ENCODE data around the gene ALDOC. TPM values are rescaled to one million over a fixed set of nuclear protein-coding genes. Genes with fewer than 3 reads are reported as not detected.
"Not testable (repeated sequence)": the region's sequence is repeated elsewhere in the genome, so short reads cannot be mapped to it uniquely, and the experiment has no call there.

ALDOC gene
- polyA plus RNA-seq, 1 donor (not counting 4 experiments of a cell fraction or from before 2014, with no cell fraction given): 32.5 TPM

GRCh38 chr17:28577466-28577824 is 750 bp upstream of the ALDOC start:
- no peak for FAIRE-seq
- H3K27me3 ChIP-seq (ENCODE audit: control insufficient read depth, extremely low read depth, insufficient read depth, low read length): no peaks in the 10 kb centered on the region
- dilution Hi-C loops (cut with MboI; ENCODE audit: extremely low pct_ligation_motif_present, low sequenced_read_pairs): no loop called here
- no peak overlapping the region for H3K27ac ChIP-seq (ENCODE audit: control insufficient read depth, insufficient read depth, low read length)
- DNase-seq (ENCODE audit: low read depth, low spot score): no peak
- H4K20me1 ChIP-seq (ENCODE audit: control insufficient read depth, extremely low read depth, insufficient read depth, low read length): no peaks in the 10 kb centered on the region
- peaks cover 12 to 35% of the 10 kb centered on the region in 2 experiments for H3K36me3 ChIP-seq (ENCODE audit: control insufficient read depth in 2 of 2, extremely low read depth in 1 of 2, insufficient read depth in 2 of 2, low read length in 2 of 2)
- H3K9ac ChIP-seq (ENCODE audit: control insufficient read depth, extremely low read depth, insufficient read depth, low read length): no peak overlapping the region
- H3K9me3 ChIP-seq (ENCODE audit: control insufficient read depth, low read depth, low read length): no peaks in the 10 kb centered on the region
- no peaks in the 10 kb centered on the region for H3K79me2 ChIP-seq (ENCODE audit: control insufficient read depth, insufficient read depth, low read length)
- H3K9me1 ChIP-seq (ENCODE audit: control insufficient read depth, extremely low read depth, insufficient read depth, low read length): no peaks in the 10 kb centered on the region
- no peak overlapping the region for H3K4me3 ChIP-seq (ENCODE audit: control insufficient read depth in 2 of 3, extremely low read depth in 1 of 3, insufficient read depth in 2 of 3, low read depth in 1 of 3, low read length in 3 of 3)
- H2AFZ ChIP-seq (ENCODE audit: control insufficient read depth, low read length): no peak overlapping the region
- TF ChIP-seq EZH2 (IDR thresholded peaks at IDR 0.05; ENCODE audit: low read length) (no peak), CTCF (optimal IDR thresholded peaks at IDR 0.05 in 1 of 3, IDR thresholded peaks at IDR 0.05 in 1 of 3, conservative IDR thresholded peaks at IDR 0.05 in 1 of 3; ENCODE audit: extremely low read depth in 1 of 3, insufficient read depth in 2 of 3, low read length in 3 of 3) (no peak)
- H3K4me1 ChIP-seq (ENCODE audit: control insufficient read depth, extremely low read depth, insufficient read depth, low read length): peaks cover 7% of the 10 kb centered on the region
- no peak overlapping the region for H3K4me2 ChIP-seq (ENCODE audit: control insufficient read depth, extremely low read depth, insufficient read depth, low read depth, low read length)

GRCh38 chr17:28576016-28576415 is 679 bp downstream of the ALDOC start:
- H4K20me1 ChIP-seq (ENCODE audit: control insufficient read depth, extremely low read depth, insufficient read depth, low read length); H3K79me2 ChIP-seq (ENCODE audit: control insufficient read depth, insufficient read depth, low read length); H3K9me1 ChIP-seq (ENCODE audit: control insufficient read depth, extremely low read depth, insufficient read depth, low read length); H2AFZ ChIP-seq (ENCODE audit: control insufficient read depth, low read length); H3K27ac ChIP-seq (ENCODE audit: control insufficient read depth, insufficient read depth, low read length); H3K9me3 ChIP-seq (ENCODE audit: control insufficient read depth, low read depth, low read length); FAIRE-seq; H3K4me3 ChIP-seq (ENCODE audit: control insufficient read depth in 2 of 3, extremely low read depth in 1 of 3, insufficient read depth in 2 of 3, low read depth in 1 of 3, low read length in 3 of 3); dilution Hi-C loops (cut with MboI; ENCODE audit: extremely low pct_ligation_motif_present, low sequenced_read_pairs); H3K9ac ChIP-seq (ENCODE audit: control insufficient read depth, extremely low read depth, insufficient read depth, low read length); H3K27me3 ChIP-seq (ENCODE audit: control insufficient read depth, extremely low read depth, insufficient read depth, low read length); DNase-seq (ENCODE audit: low read depth, low spot score): not testable (repeated sequence)
- H3K4me2 ChIP-seq (ENCODE audit: control insufficient read depth, extremely low read depth, insufficient read depth, low read depth, low read length): peak overlapping the region; percentile 25
- H3K36me3 ChIP-seq (ENCODE audit: control insufficient read depth in 2 of 2, extremely low read depth in 1 of 2, insufficient read depth in 2 of 2, low read length in 2 of 2): peaks cover 12 to 28% of the 10 kb centered on the region in 2 experiments
- H3K4me1 ChIP-seq (ENCODE audit: control insufficient read depth, extremely low read depth, insufficient read depth, low read length): peaks cover 15% of the 10 kb centered on the region

- H4K20me1 ChIP-seq (ENCODE audit: control insufficient read depth, extremely low read depth, insufficient read depth, low read length): no peaks in the 10 kb centered on the region
- H3K4me2 ChIP-seq (ENCODE audit: control insufficient read depth, extremely low read depth, insufficient read depth, low read depth, low read length): no peak overlapping the region
- FAIRE-seq (no peak), DNase-seq (ENCODE audit: low read depth, low spot score) (no peak)
- no peak overlapping the region for H2AFZ ChIP-seq (ENCODE audit: control insufficient read depth, low read length)
- peaks cover 20% of the 10 kb centered on the region for H3K4me1 ChIP-seq (ENCODE audit: control insufficient read depth, extremely low read depth, insufficient read depth, low read length)
- no peaks in the 10 kb centered on the region for H3K9me3 ChIP-seq (ENCODE audit: control insufficient read depth, low read depth, low read length)
- H3K9ac ChIP-seq (ENCODE audit: control insufficient read depth, extremely low read depth, insufficient read depth, low read length): no peak overlapping the region
- dilution Hi-C loops (cut with MboI; ENCODE audit: extremely low pct_ligation_motif_present, low sequenced_read_pairs): no loop called here
- H3K27me3 ChIP-seq (ENCODE audit: control insufficient read depth, extremely low read depth, insufficient read depth, low read length): no peaks in the 10 kb centered on the region
- H3K9me1 ChIP-seq (ENCODE audit: control insufficient read depth, extremely low read depth, insufficient read depth, low read length): no peaks in the 10 kb centered on the region
- peaks cover 8% of the 10 kb centered on the region for H3K79me2 ChIP-seq (ENCODE audit: control insufficient read depth, insufficient read depth, low read length)
- H3K36me3 ChIP-seq (ENCODE audit: control insufficient read depth in 2 of 2, extremely low read depth in 1 of 2, insufficient read depth in 2 of 2, low read length in 2 of 2): peaks cover 12 to 25% of the 10 kb centered on the region in 2 experiments
- H3K4me3 ChIP-seq (ENCODE audit: control insufficient read depth in 2 of 3, extremely low read depth in 1 of 3, insufficient read depth in 2 of 3, low read depth in 1 of 3, low read length in 3 of 3): no peak overlapping the region
- peak in 2 of 3 experiments; percentile 16 to 17 for TF ChIP-seq CTCF (optimal IDR thresholded peaks at IDR 0.05 in 1 of 3, IDR thresholded peaks at IDR 0.05 in 1 of 3, conservative IDR thresholded peaks at IDR 0.05 in 1 of 3; ENCODE audit: extremely low read depth in 1 of 3, insufficient read depth in 2 of 3, low read length in 3 of 3)
- TF ChIP-seq EZH2 (IDR thresholded peaks at IDR 0.05; ENCODE audit: low read length): no peak
- no peak overlapping the region for H3K27ac ChIP-seq (ENCODE audit: control insufficient read depth, insufficient read depth, low read length)
Measured at GRCh38 chr17:28575126-28575795, 1.4 kb downstream of the ALDOC start.
